Testis (tissue), 3 donors: ENCODE results near the gene DNAJC22. TPM values are rescaled to one million over a fixed set of nuclear protein-coding genes. Genes with fewer than 3 reads are reported as not detected.
"Not testable (repeated sequence)": the region's sequence is repeated elsewhere in the genome, so short reads cannot be mapped to it uniquely, and the experiment has no call there.

ENCODE experiments used
- DNase-seq: peaks from one replicate; pipeline ENCODE4 v3.0.0-alpha.2; 2019
- H3K27ac ChIP-seq, 2 donors: fragments of 200-600 bp; sonication (generic); one replicate each; pipeline ENCODE4 v1.5.1; 2019
- H3K27me3 ChIP-seq: fragments of 200-600 bp; sonication (generic); one replicate; pipeline ENCODE4 v1.5.1; 2019
- H3K36me3 ChIP-seq: fragments of 200-600 bp; sonication (generic); one replicate; pipeline ENCODE4 v1.5.1; 2017; ENCODE audit warnings: low read depth; ENCODE audit errors: missing control alignments
- H3K4me1 ChIP-seq: fragments of 200-600 bp; sonication (generic); one replicate; pipeline ENCODE4 v1.5.1; 2019
- H3K4me3 ChIP-seq, 2 donors: fragments of 200-600 bp; sonication (generic); one replicate each; pipeline ENCODE4 v1.5.1; 2017 to 2019
- H3K9me3 ChIP-seq: fragments of 200-600 bp; sonication (generic); one replicate; pipeline ENCODE4 v1.5.1; 2017
- POLR2A ChIP-seq: fragments of 450-650 bp; IDR thresholded peaks from one replicate; pipeline ENCODE4 v1.6.1; 2017; ENCODE audit warnings: antibody characterized with exemption, mild to moderate bottlenecking, moderate library complexity
- WGBS, 2 donors: methylation state at CpG; one replicate each; pipeline ENCODE4 v1.1.5; 2018; 5-methylcytosine and 5-hydroxymethylcytosine counted together
- intact Hi-C: fragments of 100-400 bp; cut with DNase I; formaldehyde crosslinking; loops from one replicate; pipeline ENCODE4 v1.15.1; 2023; ENCODE audit warnings: low total_unique reads
- polyA plus RNA-seq: library from polyadenylated mRNA; stranded (reverse); fragments of 350-450 nt; fragmentation: Illumina TruSeq; extraction: RNeasy Lipid Tissue Mini Kit (QIAGEN cat#74804); gene quantifications from one replicate; pipeline ENCODE4 v1.2.3, GENCODE V29; 2014; ENCODE audit warnings: low read depth, low replicate concordance; ENCODE audit not compliant: insufficient read depth
- total RNA-seq, 2 donors: library from RNA; depleted of rRNA; stranded (reverse); fragments of >200 nt; gene quantifications; one replicate each; pipeline ENCODE4 v1.2.3, GENCODE V29; 2016
- TF ChIP-seq, protein P1 (sequence below), 3 experiments: fragments of 450-650 bp in 2 of 3; fragments of 200-600 bp in 1 of 3; sonication (generic) in 1 of 3; IDR thresholded peaks; one replicate each; pipeline ENCODE4 v1.5.1; 2016 to 2019; ENCODE audit warnings: antibody characterized with exemption in 3 of 3, mild to moderate bottlenecking in 2 of 3, moderate library complexity in 1 of 3

Gene DNAJC22
- total and polyA plus RNA-seq, 3 donors from 2014 or later: 0.87 to 3.5 (median 1.1) TPM

DNA sequence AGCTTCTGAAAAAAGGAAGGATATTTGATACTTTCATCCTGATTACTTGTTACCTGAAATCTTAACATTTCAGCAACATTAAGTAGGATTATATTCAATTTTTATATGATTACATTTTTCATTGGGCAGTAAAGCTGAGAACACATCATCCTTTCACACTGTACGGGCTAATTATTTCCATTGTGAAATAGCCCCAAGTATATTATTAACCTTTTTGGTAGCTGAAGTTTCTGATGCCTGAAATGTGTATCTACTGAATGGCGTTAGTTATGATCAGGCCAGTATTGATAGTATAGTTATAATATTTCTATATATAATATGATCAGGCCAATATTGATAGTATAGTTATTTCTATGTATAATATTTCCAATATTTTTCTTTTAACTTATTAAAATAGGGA lies 30.7 kb downstream of the DNAJC22 start:
- intact Hi-C loops: no loop called here
- Histone ChIP-seq H3K27me3 (no peaks in the 10 kb centered on the region), H3K4me1 (no peaks in the 10 kb centered on the region), H3K36me3 (no peaks in the 10 kb centered on the region), H3K27ac (no peak overlapping the region), H3K4me3 (no peak overlapping the region), H3K9me3 (no peaks in the 10 kb centered on the region)
- WGBS, 2 donors: 82 to 85% methylated on average over 2 of the region's 2 CpGs
- no peak for DNase-seq
- TF ChIP-seq POLR2A: no peak
- TF ChIP-seq, protein P1, sequence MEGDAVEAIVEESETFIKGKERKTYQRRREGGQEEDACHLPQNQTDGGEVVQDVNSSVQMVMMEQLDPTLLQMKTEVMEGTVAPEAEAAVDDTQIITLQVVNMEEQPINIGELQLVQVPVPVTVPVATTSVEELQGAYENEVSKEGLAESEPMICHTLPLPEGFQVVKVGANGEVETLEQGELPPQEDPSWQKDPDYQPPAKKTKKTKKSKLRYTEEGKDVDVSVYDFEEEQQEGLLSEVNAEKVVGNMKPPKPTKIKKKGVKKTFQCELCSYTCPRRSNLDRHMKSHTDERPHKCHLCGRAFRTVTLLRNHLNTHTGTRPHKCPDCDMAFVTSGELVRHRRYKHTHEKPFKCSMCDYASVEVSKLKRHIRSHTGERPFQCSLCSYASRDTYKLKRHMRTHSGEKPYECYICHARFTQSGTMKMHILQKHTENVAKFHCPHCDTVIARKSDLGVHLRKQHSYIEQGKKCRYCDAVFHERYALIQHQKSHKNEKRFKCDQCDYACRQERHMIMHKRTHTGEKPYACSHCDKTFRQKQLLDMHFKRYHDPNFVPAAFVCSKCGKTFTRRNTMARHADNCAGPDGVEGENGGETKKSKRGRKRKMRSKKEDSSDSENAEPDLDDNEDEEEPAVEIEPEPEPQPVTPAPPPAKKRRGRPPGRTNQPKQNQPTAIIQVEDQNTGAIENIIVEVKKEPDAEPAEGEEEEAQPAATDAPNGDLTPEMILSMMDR (IDR thresholded peaks at IDR 0.05): no peak

DNA sequence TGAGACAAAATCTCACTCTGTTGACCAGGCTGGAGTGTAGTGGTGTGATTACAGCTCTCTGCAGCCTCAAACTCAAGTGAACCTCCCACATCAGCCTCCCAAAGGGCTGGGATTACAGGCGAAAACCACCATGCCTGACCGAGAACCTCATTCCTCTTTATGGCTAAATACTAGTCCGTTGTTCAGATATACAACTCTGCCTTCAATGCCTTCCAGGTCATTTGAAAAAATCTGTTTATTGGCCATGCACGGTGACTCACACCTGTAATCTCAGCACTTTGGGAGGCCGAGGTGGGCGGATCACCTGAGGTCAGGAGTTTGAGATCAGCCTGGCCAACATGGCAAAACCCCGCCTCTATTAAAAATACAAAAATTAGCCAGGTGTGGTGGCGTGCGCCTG lies 33.5 kb downstream of the DNAJC22 start:
- intact Hi-C loops, DNase-seq, H3K27ac ChIP-seq, H3K4me1 ChIP-seq, H3K36me3 ChIP-seq, H3K27me3 ChIP-seq, H3K4me3 ChIP-seq, H3K9me3 ChIP-seq: not testable (repeated sequence)
- 95 to 97% methylated on average over 9 of the region's 9 CpGs for WGBS, 2 donors

DNA sequence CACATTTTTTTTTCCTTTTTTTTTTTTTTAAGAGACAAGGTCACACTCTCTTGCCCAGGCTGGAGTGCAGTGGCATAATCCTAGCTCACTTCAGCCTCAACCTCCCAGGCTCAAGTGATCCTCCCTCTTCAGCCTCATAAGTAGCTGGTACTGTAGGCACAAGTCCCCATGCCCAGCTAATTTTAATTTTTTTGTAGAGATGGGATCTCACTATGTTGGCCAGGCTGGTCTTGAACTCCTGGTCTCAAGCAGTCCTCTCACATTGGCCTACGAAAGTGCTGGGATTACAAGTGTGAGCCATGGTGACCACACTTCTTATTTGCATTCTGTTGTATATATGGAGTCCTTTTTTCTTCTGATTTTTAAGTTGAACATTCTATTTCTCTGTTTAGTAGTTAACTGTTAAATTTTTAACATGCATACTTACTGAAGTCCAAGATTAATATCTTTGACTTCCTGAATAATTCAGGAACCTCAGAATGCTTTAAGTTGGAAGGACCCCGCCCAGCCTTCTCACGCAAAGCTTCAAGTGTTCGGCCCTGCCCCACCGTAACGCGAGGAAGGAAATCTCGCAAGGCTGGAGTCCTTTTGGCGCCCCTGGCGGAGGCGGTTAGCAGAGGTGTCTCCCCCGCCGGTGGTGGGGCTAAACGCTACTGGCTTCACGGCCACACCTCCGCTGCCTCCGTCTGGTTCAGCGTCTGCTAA lies 42.1 kb downstream of the DNAJC22 start:
- DNase-seq: peak; percentile 46
- intact Hi-C loops: no loop called here
- TF ChIP-seq, protein P1 (IDR thresholded peaks at IDR 0.05): no peak
- TF ChIP-seq POLR2A: no peak
- WGBS, 2 donors: 59 to 76% methylated on average over 13 to 18 of the region's 18 CpGs
- no peaks in the 10 kb centered on the region for H3K36me3 ChIP-seq
- no peaks in the 10 kb centered on the region for H3K9me3 ChIP-seq
- H3K4me1 ChIP-seq: no peaks in the 10 kb centered on the region
- H3K4me3 ChIP-seq: peak overlapping the region in 1 of 2 donors; percentile 36
- no peaks in the 10 kb centered on the region for H3K27me3 ChIP-seq
- no peak overlapping the region for H3K27ac ChIP-seq

DNA sequence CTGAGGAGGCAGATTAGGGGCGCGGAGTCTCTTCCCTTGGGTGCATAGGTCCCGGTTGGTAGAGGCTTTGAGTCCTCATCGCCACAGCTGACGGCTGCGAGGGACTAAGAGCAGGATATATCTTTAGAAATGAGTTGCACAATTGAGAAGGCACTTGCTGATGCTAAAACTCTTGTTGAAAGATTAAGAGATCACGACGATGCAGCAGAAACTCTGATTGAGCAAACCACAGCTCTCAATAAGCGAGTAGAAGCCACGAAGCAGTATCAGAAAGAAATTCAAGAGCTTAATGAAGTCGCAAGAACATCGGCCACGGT lies 42.7 kb downstream of the DNAJC22 start:
- no peaks in the 10 kb centered on the region for H3K9me3 ChIP-seq
- WGBS, 2 donors: 61 to 78% methylated on average over 7 to 13 of the region's 13 CpGs
- H3K4me3 ChIP-seq: peak overlapping the region in 1 of 2 donors; percentile 36
- DNase-seq: no peak
- no peaks in the 10 kb centered on the region for H3K36me3 ChIP-seq
- intact Hi-C loops: no loop called here
- H3K27ac ChIP-seq: no peak overlapping the region
- no peaks in the 10 kb centered on the region for H3K4me1 ChIP-seq
- H3K27me3 ChIP-seq: no peaks in the 10 kb centered on the region
- no peak for TF ChIP-seq POLR2A
- TF ChIP-seq, protein P1 (IDR thresholded peaks at IDR 0.05): no peak

GRCh38 chr12:49397000-49397399 lies 50.3 kb downstream of the DNAJC22 start:
- Histone ChIP-seq H3K4me3 (no peak overlapping the region), H3K27me3 (no peaks in the 10 kb centered on the region), H3K36me3 (no peaks in the 10 kb centered on the region), H3K27ac (no peak overlapping the region), H3K4me1 (no peaks in the 10 kb centered on the region), H3K9me3 (no peaks in the 10 kb centered on the region)
- intact Hi-C loops: no loop called here
- WGBS, 2 donors: 94 to 96% methylated on average over 1 of the region's 1 CpG
- TF ChIP-seq POLR2A: no peak
- DNase-seq: no peak

GRCh38 chr12:49400304-49400703 lies 53.6 kb downstream of the DNAJC22 start:
- TF ChIP-seq, protein P1 (IDR thresholded peaks at IDR 0.05): no peak
- TF ChIP-seq POLR2A: no peak
- Histone ChIP-seq H3K4me3 (no peak overlapping the region), H3K36me3 (no peaks in the 10 kb centered on the region), H3K27me3 (no peaks in the 10 kb centered on the region), H3K9me3 (no peaks in the 10 kb centered on the region), H3K27ac (no peak overlapping the region), H3K4me1 (no peaks in the 10 kb centered on the region)
- no peak for DNase-seq
- WGBS, 2 donors: 88 to 92% methylated on average over 1 of the region's 1 CpG
- intact Hi-C loops: no loop called here
